CD14-positive monocyte (primary cell): ENCODE measurements around the gene C5AR2. TPM values are rescaled to one million over a fixed set of nuclear protein-coding genes. Genes with fewer than 3 reads are reported as not detected.
A peak's percentile ranks its signal among the peaks of the same experiment; 100 is the strongest.

ENCODE experiments used
- DNase-seq, 3 donors: peaks; one replicate each; pipeline ENCODE4 v3.0.0-alpha.2; 2011 to 2022
- H2AFZ ChIP-seq: 2 replicates; pipeline ENCODE4 v1.6.0; 2012; ENCODE audit warnings: mild to moderate bottlenecking, low read depth, low read length, inconsistent platforms; ENCODE audit not compliant: insufficient read depth, poor library complexity, severe bottlenecking
- H3K27ac ChIP-seq, 2 donors: 1 replicate in 1 of 2; 2 replicates in 1 of 2; pipeline ENCODE4 v1.5.1; 2012 to 2013; ENCODE audit warnings: low read length in 2 of 2, control low read depth in 1 of 2, inconsistent platforms in 1 of 2, low read depth in 1 of 2, mild to moderate bottlenecking in 1 of 2
- H3K27me3 ChIP-seq, 2 donors: one replicate each; pipeline versions ENCODE4 v1.6.0 to v1.6.1; 2011 to 2013; ENCODE audit warnings: low read length in 2 of 2; ENCODE audit not compliant: control insufficient read depth in 2 of 2, insufficient read depth in 2 of 2
- H3K36me3 ChIP-seq, 2 donors: replicated peaks in 1 of 2; 1 replicate in 1 of 2; 2 replicates in 1 of 2; pipeline versions ENCODE4 v1.5.1 to v1.6.1; 2012 to 2013; ENCODE audit warnings: low read length in 2 of 2, control low read depth in 1 of 2, inconsistent platforms in 1 of 2, mild to moderate bottlenecking in 1 of 2; ENCODE audit not compliant: insufficient read depth in 2 of 2, control insufficient read depth in 1 of 2
- H3K4me1 ChIP-seq, 2 donors: 1 replicate in 1 of 2; 2 replicates in 1 of 2; pipeline versions ENCODE4 v1.5.1 to v1.6.1; 2012 to 2013; ENCODE audit warnings: low read length in 2 of 2, control low read depth in 1 of 2, inconsistent platforms in 1 of 2, mild to moderate bottlenecking in 1 of 2, moderate library complexity in 1 of 2; ENCODE audit not compliant: insufficient read depth in 2 of 2, control insufficient read depth in 1 of 2
- H3K4me2 ChIP-seq: replicated peaks from 2 replicates; pipeline ENCODE3; 2012; ENCODE audit warnings: low read length, moderate library complexity, mild to moderate bottlenecking; ENCODE audit not compliant: poor library complexity, severe bottlenecking; ENCODE audit errors: extremely low read depth
- H3K4me3 ChIP-seq, 3 experiments: fragments of 200-600 bp in 1 of 3; sonication (generic) in 1 of 3; replicated peaks in 1 of 3; 1 replicate in 2 of 3; 2 replicates in 1 of 3; pipeline ENCODE4 v1.5.1; 2011 to 2013; ENCODE audit warnings: low read length in 3 of 3, mild to moderate bottlenecking in 3 of 3, control low read depth in 2 of 3, low read depth in 2 of 3, inconsistent platforms in 1 of 3, moderate library complexity in 1 of 3
- H3K79me2 ChIP-seq: 2 replicates; pipeline ENCODE4 v1.6.0; 2012; ENCODE audit warnings: mild to moderate bottlenecking, control low read depth, inconsistent platforms, low read length, moderate library complexity; ENCODE audit not compliant: insufficient read depth
- H3K9ac ChIP-seq: 2 replicates; pipeline ENCODE4 v1.6.0; 2017; ENCODE audit warnings: low read length, mild to moderate bottlenecking; ENCODE audit not compliant: insufficient read depth, poor library complexity, severe bottlenecking
- H3K9me3 ChIP-seq, 2 donors: replicated peaks in 1 of 2; 1 replicate in 1 of 2; 2 replicates in 1 of 2; pipeline versions ENCODE4 v1.5.1 to v1.6.1; 2012 to 2013; ENCODE audit warnings: low read length in 2 of 2, control low read depth in 1 of 2; ENCODE audit not compliant: control insufficient read depth in 1 of 2, insufficient read depth in 1 of 2
- H4K20me1 ChIP-seq: 2 replicates; pipeline ENCODE4 v1.6.0; 2012; ENCODE audit warnings: mild to moderate bottlenecking, low read length, control low read depth, moderate library complexity; ENCODE audit not compliant: insufficient read depth
- H3K27ac Mint-ChIP-seq, 7 donors: one replicate each; pipeline ENCODE4 v1.8.0; 2020; ENCODE audit warnings: mild to moderate bottlenecking in 7 of 7, mixed read lengths in 7 of 7, moderate library complexity in 6 of 7, inconsistent platforms in 2 of 7
- H3K27me3 Mint-ChIP-seq, 3 donors: one replicate each; pipeline ENCODE4 v1.8.0; 2021 to 2022; ENCODE audit warnings: low read depth in 3 of 3, mild to moderate bottlenecking in 3 of 3, mixed read lengths in 3 of 3, moderate library complexity in 3 of 3, inconsistent platforms in 1 of 3
- H3K36me3 Mint-ChIP-seq, 2 donors: one replicate each; pipeline ENCODE4 v1.8.0; 2020; ENCODE audit warnings: mixed read lengths in 2 of 2, inconsistent platforms in 1 of 2, mild to moderate bottlenecking in 1 of 2
- H3K4me1 Mint-ChIP-seq: one replicate; pipeline ENCODE4 v1.8.0; 2020; ENCODE audit warnings: mild to moderate bottlenecking, mixed read lengths
- H3K4me3 Mint-ChIP-seq, 2 donors: one replicate each; pipeline ENCODE4 v1.8.0; 2020; ENCODE audit warnings: mild to moderate bottlenecking in 2 of 2, mixed read lengths in 2 of 2, moderate library complexity in 1 of 2
- H3K9me3 Mint-ChIP-seq, 7 donors: one replicate each; pipeline ENCODE4 v1.8.0; 2020 to 2022; ENCODE audit warnings: mixed read lengths in 7 of 7, mild to moderate bottlenecking in 6 of 7, moderate library complexity in 6 of 7, inconsistent platforms in 2 of 7
- WGBS: methylation state at CpG from one replicate; pipeline ENCODE4 v1.1.5; 2013; ENCODE audit warnings: missing lambda C conversion rate; ENCODE audit not compliant: insufficient coverage; 5-methylcytosine and 5-hydroxymethylcytosine counted together
- intact Hi-C, 2 donors: fragments of 100-400 bp; cut with micrococcal nuclease; formaldehyde crosslinking; loops; one replicate each; pipeline versions ENCODE4 v1.15.0 to v1.15.1; 2023
- polyA plus RNA-seq, 3 donors: library from polyadenylated mRNA; depleted of rRNA in 1 of 3; unstranded in 2 of 3; stranded (reverse) in 1 of 3; fragments of 300-500 nt in 2 of 3; fragments of >200 nt in 1 of 3; fragmentation: Illumina TruSeq in 2 of 3; gene quantifications; 1 replicate in 2 of 3; 2 replicates in 1 of 3; pipeline ENCODE4 v1.2.3, GENCODE V29; 2012 to 2021
- TF ChIP-seq, protein P1 (sequence below): fragments of 200-600 bp; IDR thresholded peaks from one replicate; pipeline ENCODE4 v1.8.0; 2022; ENCODE audit warnings: antibody characterized with exemption, mild to moderate bottlenecking

Gene C5AR2
- polyA plus RNA-seq, 3 donors = 2.4 to 46.9 (median 4.3) TPM

DNA sequence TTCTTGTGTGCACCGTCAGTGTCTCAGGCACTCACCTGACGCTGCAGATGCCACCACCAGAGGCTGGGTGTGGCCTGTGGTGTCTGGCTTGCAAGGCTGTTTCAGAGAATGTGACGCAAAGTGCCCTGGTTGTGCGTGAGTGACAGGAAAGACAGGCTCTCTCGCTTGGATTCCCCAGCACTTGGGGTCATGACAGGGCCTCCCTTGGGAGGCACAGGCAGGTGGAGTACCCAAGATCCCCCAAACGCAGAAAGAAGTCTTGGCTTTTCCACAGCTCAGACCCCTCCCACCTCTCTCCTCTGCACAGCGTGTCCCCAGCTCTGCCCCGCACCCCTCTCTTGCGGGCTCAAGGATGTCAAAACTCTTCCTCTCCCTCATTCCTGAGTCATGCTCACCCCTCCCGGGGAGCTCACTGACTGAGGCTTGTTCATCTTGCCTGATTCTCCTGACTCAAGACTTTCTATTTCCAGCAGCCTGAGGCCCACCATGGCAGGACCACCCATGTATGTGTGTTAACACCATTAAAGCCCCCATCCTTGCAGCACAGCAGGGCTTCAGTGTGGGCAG, 38.2 kb downstream of the C5AR2 start:
- DNase-seq = peak; percentile 90 to 96 (median 90)
- H3K9me3 ChIP-seq = no peaks in the 10 kb centered on the region
- H3K4me1 Mint-ChIP-seq = peaks cover 38% of the 10 kb centered on the region
- peaks cover 34 to 47% of the 10 kb centered on the region in 2 donors for H3K36me3 ChIP-seq
- H3K9me3 Mint-ChIP-seq = no peaks in the 10 kb centered on the region
- TF ChIP-seq, protein P1, sequence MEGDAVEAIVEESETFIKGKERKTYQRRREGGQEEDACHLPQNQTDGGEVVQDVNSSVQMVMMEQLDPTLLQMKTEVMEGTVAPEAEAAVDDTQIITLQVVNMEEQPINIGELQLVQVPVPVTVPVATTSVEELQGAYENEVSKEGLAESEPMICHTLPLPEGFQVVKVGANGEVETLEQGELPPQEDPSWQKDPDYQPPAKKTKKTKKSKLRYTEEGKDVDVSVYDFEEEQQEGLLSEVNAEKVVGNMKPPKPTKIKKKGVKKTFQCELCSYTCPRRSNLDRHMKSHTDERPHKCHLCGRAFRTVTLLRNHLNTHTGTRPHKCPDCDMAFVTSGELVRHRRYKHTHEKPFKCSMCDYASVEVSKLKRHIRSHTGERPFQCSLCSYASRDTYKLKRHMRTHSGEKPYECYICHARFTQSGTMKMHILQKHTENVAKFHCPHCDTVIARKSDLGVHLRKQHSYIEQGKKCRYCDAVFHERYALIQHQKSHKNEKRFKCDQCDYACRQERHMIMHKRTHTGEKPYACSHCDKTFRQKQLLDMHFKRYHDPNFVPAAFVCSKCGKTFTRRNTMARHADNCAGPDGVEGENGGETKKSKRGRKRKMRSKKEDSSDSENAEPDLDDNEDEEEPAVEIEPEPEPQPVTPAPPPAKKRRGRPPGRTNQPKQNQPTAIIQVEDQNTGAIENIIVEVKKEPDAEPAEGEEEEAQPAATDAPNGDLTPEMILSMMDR = no peak
- no peak overlapping the region for H2AFZ ChIP-seq
- no peaks in the 10 kb centered on the region for H3K79me2 ChIP-seq
- peaks cover 62 to 81% of the 10 kb centered on the region in 2 donors for H3K36me3 Mint-ChIP-seq
- peak overlapping the region; percentile 70 to 87 for H3K4me3 Mint-ChIP-seq
- H3K27me3 Mint-ChIP-seq = no peaks in the 10 kb centered on the region
- intact Hi-C loops = loop anchor here in 1 of 2 donors (2.0 kb wide), 1 partner anchor 19 kb away; no protein-coding TSS in a partner anchor
- H4K20me1 ChIP-seq = no peaks in the 10 kb centered on the region
- peak overlapping the region; percentile 41 for H3K4me2 ChIP-seq
- H3K9ac ChIP-seq = peak overlapping the region; percentile 69
- peak overlapping the region in 1 of 3 experiments; percentile 41 for H3K4me3 ChIP-seq
- peak overlapping the region; percentile 86 to 94 for H3K27ac ChIP-seq
- no peaks in the 10 kb centered on the region for H3K27me3 ChIP-seq
- H3K4me1 ChIP-seq = peaks cover 30 to 35% of the 10 kb centered on the region in 2 donors
- WGBS = 1% methylated on average over 6 of the region's 10 CpGs
- H3K27ac Mint-ChIP-seq = peak overlapping the region; percentile 98 to 100 (median 100)

DNA sequence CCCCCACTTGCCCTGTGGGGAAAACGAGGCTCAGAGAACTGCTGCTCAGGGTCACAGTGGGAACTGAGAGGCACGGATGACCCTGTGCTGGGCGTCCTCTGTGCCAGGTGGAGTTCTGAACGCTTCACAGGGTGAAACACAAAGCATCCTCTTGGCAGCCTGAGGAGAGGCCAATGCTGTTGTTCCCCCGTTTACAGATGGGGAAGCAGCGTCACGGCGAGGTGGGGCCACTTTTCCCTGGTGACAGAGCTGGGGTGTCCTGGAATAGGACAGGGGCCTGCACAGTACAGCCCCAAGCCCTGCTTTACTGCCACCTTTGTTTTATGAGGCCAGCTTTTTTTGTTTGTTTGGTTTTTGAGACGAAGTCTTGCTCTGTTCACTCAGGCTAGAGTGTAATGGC, 39.3 kb downstream of the C5AR2 start:
- H3K27ac Mint-ChIP-seq = peak overlapping the region; percentile 98 to 100 (median 100)
- H3K36me3 Mint-ChIP-seq = peaks cover 61 to 82% of the 10 kb centered on the region in 2 donors
- H2AFZ ChIP-seq = no peak overlapping the region
- H3K36me3 ChIP-seq = peaks cover 45 to 58% of the 10 kb centered on the region in 2 donors
- H3K4me1 Mint-ChIP-seq = peaks cover 39% of the 10 kb centered on the region
- peak overlapping the region in 1 of 3 experiments; percentile 41 for H3K4me3 ChIP-seq
- H3K9me3 Mint-ChIP-seq = no peaks in the 10 kb centered on the region
- H3K4me2 ChIP-seq = no peak overlapping the region
- peak overlapping the region; percentile 69 for H3K9ac ChIP-seq
- peaks cover 33 to 41% of the 10 kb centered on the region in 2 donors for H3K4me1 ChIP-seq
- intact Hi-C loops = loop anchor here in 1 of 2 donors (2.0 kb wide), 1 partner anchor 18 kb away; no protein-coding TSS in a partner anchor
- no peaks in the 10 kb centered on the region for H3K27me3 Mint-ChIP-seq
- H3K4me3 Mint-ChIP-seq = peak overlapping the region; percentile 21 to 31
- peak; percentile 35 to 63 (median 53) for DNase-seq
- 64% methylated on average over 9 of the region's 9 CpGs for WGBS
- no peaks in the 10 kb centered on the region for H3K27me3 ChIP-seq
- TF ChIP-seq, protein P1 = no peak
- no peaks in the 10 kb centered on the region for H3K9me3 ChIP-seq
- no peaks in the 10 kb centered on the region for H3K79me2 ChIP-seq
- H3K27ac ChIP-seq = peak overlapping the region; percentile 86 to 94
- H4K20me1 ChIP-seq = no peaks in the 10 kb centered on the region
